ENCODE measurements around the gene KMT2B. TPM values are rescaled to one million over a fixed set of nuclear protein-coding genes. Genes with fewer than 3 reads are reported as not detected.

Gene KMT2B
- total and polyA plus RNA-seq, 2 donors (not counting 1 experiment from before 2014, with no cell fraction given) = 85.6 to 96.9 TPM

DNA sequence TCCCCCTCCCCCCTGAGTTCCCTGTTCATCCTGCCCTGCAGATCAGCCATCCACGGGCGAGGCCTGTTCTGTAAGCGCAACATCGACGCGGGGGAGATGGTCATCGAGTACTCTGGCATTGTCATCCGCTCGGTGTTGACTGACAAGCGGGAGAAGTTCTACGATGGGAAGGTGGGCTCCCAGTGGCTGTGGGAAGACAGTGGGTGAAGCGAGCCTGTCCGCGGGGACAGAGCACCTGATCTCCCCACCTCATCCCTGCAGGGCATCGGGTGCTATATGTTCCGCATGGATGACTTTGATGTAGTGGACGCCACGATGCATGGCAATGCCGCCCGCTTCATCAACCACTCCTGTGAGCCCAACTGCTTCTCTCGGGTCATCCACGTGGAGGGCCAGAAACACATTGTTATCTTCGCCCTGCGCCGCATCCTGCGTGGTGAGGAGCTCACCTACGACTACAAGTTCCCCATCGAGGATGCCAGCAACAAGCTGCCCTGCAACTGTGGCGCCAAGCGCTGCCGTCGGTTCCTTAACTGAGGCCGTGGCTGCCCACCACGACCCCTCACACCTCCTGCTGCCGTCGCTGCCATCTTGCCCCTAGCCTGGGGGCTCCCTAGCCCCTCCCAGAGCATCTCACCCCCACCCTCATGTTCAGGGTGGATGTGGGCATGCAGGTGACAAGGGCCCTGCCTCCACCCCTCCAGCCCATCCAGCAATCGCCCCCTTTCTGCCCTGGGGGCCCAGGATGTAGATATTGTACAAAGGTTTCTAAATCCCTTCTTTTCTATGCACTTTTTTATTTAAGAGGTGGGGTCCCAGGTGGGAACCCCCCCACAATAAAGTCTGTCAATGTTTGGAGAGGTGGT, 20.5 kb downstream of the KMT2B start:
- Histone ChIP-seq H3K9me3 (ENCODE audit: control extremely low read depth in 1 of 3, control insufficient read depth in 2 of 3, insufficient read depth in 1 of 3, low read length in 2 of 3) (no peaks in the 10 kb centered on the region), H3K4me3 (ENCODE audit: control extremely low read depth in 1 of 5, extremely low read depth in 1 of 5, insufficient read depth in 1 of 5, low read depth in 2 of 5, low read length in 4 of 5) (no peak overlapping the region), H3K4me1 (ENCODE audit: control insufficient read depth in 2 of 2, insufficient read depth in 2 of 2, low read length in 2 of 2) (peaks cover 22 to 50% of the 10 kb centered on the region in 2 donors), H3K36me3 (replicated peaks in 1 of 2; ENCODE audit: control extremely low read depth in 1 of 2, control insufficient read depth in 1 of 2, extremely low read depth in 1 of 2, insufficient read depth in 2 of 2, low read length in 1 of 2) (peaks cover 0 to 50% of the 10 kb centered on the region in 2 experiments), H3K79me2 (ENCODE audit: control insufficient read depth, insufficient read depth, low read length) (peaks cover 42% of the 10 kb centered on the region), H2AFZ (ENCODE audit: insufficient read depth, low read depth, low read length, poor library complexity, severe bottlenecking) (no peak overlapping the region), H4K20me1 (ENCODE audit: control insufficient read depth, insufficient read depth, low read length, poor library complexity, severe bottlenecking) (peaks cover 37% of the 10 kb centered on the region), H3K27ac (ENCODE audit: low read length in 2 of 2) (peak overlapping the region in 1 of 2 donors; percentile 52), H3K9ac (ENCODE audit: low read length) (no peak overlapping the region), H3K27me3 (replicated peaks in 1 of 4; ENCODE audit: control extremely low read depth in 1 of 4, control insufficient read depth in 3 of 4, insufficient read depth in 4 of 4, low read length in 3 of 4) (no peaks in the 10 kb centered on the region), H3K4me2 (replicated peaks; ENCODE audit: low read depth, low read length, poor library complexity, severe bottlenecking) (no peak overlapping the region)
- POLR2A ChIA-PET = no interaction called here
- Mint-ChIP-seq H3K9me3 (ENCODE audit: insufficient read depth) (no peaks in the 10 kb centered on the region), H3K27ac (peak overlapping the region; percentile 27), H3K4me3 (peak overlapping the region; percentile 61), H3K27me3 (no peaks in the 10 kb centered on the region), H3K4me1 (peaks cover 47% of the 10 kb centered on the region)
- intact Hi-C loops (cut with micrococcal nuclease) = no loop called here
- 94% methylated on average over 33 of the region's 37 CpGs for WGBS (ENCODE audit: insufficient coverage)
- CTCF ChIA-PET = no interaction called here
- DNase-seq (no peak), ATAC-seq (ENCODE audit: low read depth) (no peak)
- TF ChIP-seq EZH2 (IDR thresholded peaks at IDR 0.05; ENCODE audit: borderline replicate concordance, insufficient read depth, low read depth, low read length, poor library complexity, severe bottlenecking) = no peak

DNA sequence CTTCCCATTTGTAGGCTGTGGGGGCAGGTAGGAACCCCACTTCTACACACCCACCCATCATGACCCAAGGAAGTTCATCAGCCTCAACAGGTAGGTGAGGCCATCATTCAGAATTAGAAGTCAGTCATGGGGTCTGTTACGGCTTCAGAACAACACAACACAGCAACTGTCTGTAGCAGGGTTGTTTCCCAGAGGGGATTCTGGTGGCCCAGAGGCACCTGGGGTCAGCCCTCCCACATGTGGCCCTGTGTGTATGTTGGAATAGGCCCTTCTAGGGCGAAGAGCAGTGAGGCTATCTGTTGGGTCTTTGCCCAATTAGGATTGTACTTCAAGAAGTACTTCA, 21.1 kb downstream of the KMT2B start:
- ChIA-PET CTCF (no interaction called here), POLR2A (no interaction called here)
- Mint-ChIP-seq H3K9me3 (ENCODE audit: insufficient read depth) (no peaks in the 10 kb centered on the region), H3K27ac (peak overlapping the region; percentile 27), H3K27me3 (no peaks in the 10 kb centered on the region), H3K4me1 (peaks cover 50% of the 10 kb centered on the region), H3K4me3 (peak overlapping the region; percentile 61)
- Histone ChIP-seq H3K4me3 (ENCODE audit: control extremely low read depth in 1 of 5, extremely low read depth in 1 of 5, insufficient read depth in 1 of 5, low read depth in 2 of 5, low read length in 4 of 5) (no peak overlapping the region), H3K9ac (ENCODE audit: low read length) (no peak overlapping the region), H2AFZ (ENCODE audit: insufficient read depth, low read depth, low read length, poor library complexity, severe bottlenecking) (no peak overlapping the region), H3K79me2 (ENCODE audit: control insufficient read depth, insufficient read depth, low read length) (peaks cover 48% of the 10 kb centered on the region), H4K20me1 (ENCODE audit: control insufficient read depth, insufficient read depth, low read length, poor library complexity, severe bottlenecking) (peaks cover 37% of the 10 kb centered on the region), H3K4me1 (ENCODE audit: control insufficient read depth in 2 of 2, insufficient read depth in 2 of 2, low read length in 2 of 2) (peaks cover 28 to 56% of the 10 kb centered on the region in 2 donors), H3K4me2 (replicated peaks; ENCODE audit: low read depth, low read length, poor library complexity, severe bottlenecking) (no peak overlapping the region), H3K36me3 (replicated peaks in 1 of 2; ENCODE audit: control extremely low read depth in 1 of 2, control insufficient read depth in 1 of 2, extremely low read depth in 1 of 2, insufficient read depth in 2 of 2, low read length in 1 of 2) (peaks cover 0 to 47% of the 10 kb centered on the region in 2 experiments), H3K27ac (ENCODE audit: low read length in 2 of 2) (no peak overlapping the region), H3K9me3 (ENCODE audit: control extremely low read depth in 1 of 3, control insufficient read depth in 2 of 3, insufficient read depth in 1 of 3, low read length in 2 of 3) (no peaks in the 10 kb centered on the region), H3K27me3 (replicated peaks in 1 of 4; ENCODE audit: control extremely low read depth in 1 of 4, control insufficient read depth in 3 of 4, insufficient read depth in 4 of 4, low read length in 3 of 4) (no peaks in the 10 kb centered on the region)
- DNase-seq (no peak), ATAC-seq (ENCODE audit: low read depth) (no peak)
- 100% methylated on average over 1 of the region's 2 CpGs for WGBS (ENCODE audit: insufficient coverage)
- intact Hi-C loops (cut with micrococcal nuclease) = no loop called here
- TF ChIP-seq, protein P1, sequence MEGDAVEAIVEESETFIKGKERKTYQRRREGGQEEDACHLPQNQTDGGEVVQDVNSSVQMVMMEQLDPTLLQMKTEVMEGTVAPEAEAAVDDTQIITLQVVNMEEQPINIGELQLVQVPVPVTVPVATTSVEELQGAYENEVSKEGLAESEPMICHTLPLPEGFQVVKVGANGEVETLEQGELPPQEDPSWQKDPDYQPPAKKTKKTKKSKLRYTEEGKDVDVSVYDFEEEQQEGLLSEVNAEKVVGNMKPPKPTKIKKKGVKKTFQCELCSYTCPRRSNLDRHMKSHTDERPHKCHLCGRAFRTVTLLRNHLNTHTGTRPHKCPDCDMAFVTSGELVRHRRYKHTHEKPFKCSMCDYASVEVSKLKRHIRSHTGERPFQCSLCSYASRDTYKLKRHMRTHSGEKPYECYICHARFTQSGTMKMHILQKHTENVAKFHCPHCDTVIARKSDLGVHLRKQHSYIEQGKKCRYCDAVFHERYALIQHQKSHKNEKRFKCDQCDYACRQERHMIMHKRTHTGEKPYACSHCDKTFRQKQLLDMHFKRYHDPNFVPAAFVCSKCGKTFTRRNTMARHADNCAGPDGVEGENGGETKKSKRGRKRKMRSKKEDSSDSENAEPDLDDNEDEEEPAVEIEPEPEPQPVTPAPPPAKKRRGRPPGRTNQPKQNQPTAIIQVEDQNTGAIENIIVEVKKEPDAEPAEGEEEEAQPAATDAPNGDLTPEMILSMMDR (IDR thresholded peaks at IDR 0.05) = no peak
- no peak for TF ChIP-seq EZH2 (IDR thresholded peaks at IDR 0.05; ENCODE audit: borderline replicate concordance, insufficient read depth, low read depth, low read length, poor library complexity, severe bottlenecking)
